Measurements from ENCODE around the gene CTPS2.
A peak's percentile ranks its signal among the peaks of the same experiment; 100 is the strongest.

GRCh38 chrX:16695079-16695676 is 17.3 kb downstream of the CTPS2 start:
- peak; percentile 66 to 90 (median 72) for TF ChIP-seq CTCF (IDR thresholded peaks at IDR 0.05)
- no peak for TF ChIP-seq POLR2A (IDR thresholded peaks at IDR 0.05)
- TF ChIP-seq POLR2AphosphoS5 (IDR thresholded peaks at IDR 0.05) = no peak
